ENCODE results near the gene FGF1. TPM values are rescaled to one million over a fixed set of nuclear protein-coding genes. Genes with fewer than 3 reads are reported as not detected.
A peak's percentile ranks its signal among the peaks of the same experiment; 100 is the strongest.

The FGF1 gene
- polyA plus RNA-seq, 4 donors: 16.1 to 29.7 (median 26.3) TPM

DNA sequence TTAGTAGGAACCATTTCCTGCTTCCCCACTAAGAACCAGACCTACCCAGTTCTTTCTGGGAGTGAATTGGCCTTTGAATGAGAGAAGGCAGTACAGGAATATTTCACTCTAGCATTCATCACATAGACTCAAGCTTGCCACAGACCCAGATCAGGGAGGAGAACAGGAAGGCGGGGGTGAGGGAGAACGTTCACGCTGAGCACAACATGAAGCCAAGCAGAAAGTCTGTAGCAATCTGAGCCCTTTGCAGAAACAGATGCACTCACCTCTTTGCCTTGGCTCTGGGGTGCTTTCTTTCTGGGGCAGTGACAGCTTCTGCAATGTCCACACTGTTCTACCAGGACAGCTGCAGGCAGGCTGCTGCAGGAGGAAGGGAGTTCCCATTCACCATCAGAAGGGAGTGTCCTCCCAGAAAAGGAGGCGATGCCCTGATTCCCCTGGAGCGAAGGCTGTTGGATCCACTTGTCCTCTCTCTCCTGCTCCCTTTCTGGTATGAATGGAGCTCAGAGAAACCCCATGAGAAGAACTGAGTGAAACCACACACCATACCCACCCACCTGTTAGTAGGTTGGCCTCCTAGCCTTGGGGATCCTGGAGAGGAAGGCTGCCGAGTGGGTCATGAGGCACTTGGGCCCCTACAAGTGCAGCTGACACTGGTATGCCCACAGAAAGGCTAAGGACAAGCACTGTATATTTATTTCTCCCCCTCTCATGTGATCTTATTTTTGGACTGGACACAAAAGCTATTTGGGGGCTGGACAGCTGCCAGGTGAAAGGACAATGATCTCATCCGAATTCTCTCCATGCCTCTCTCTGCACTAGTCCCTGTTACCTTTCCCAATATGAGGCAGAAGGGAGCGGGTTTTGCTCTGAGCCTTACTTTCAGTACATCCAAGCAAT is 11.7 kb upstream of the FGF1 start:
- peak in 1 of 4 donors; percentile 38 for DNase-seq (ENCODE audit: low read depth in 4 of 4, low spot score in 3 of 4)

GRCh38 chr5:142696379-142696778 is 10.5 kb upstream of the FGF1 start:
- DNase-seq (ENCODE audit: low read depth in 4 of 4, low spot score in 3 of 4): no peak

GRCh38 chr5:142694092-142694856 is 8.4 kb upstream of the FGF1 start:
- no peak for DNase-seq (ENCODE audit: low read depth in 4 of 4, low spot score in 3 of 4)

GRCh38 chr5:142692321-142692894 is 6.5 kb upstream of the FGF1 start:
- no peak for DNase-seq (ENCODE audit: low read depth in 4 of 4, low spot score in 3 of 4)

DNA sequence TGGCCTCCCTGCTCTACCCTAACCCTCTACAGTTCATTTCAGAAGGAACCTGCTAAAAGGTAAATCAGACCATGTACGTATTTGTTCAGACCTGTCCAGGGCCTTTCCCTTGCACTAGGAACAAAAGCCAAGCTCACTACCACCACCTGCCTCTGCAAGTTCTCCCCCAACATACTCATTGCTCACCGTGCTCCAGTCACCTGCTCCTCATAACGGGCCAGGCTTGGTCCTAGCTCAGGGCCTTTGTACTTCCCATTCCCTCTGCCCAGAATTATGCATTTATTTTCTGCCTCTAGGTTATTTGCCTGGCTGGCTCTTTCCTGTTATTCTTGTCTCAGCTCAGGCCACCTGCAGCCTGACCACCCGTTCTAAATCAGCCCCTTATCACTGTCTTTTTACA is 4.8 kb upstream of the FGF1 start:
- no peak for DNase-seq (ENCODE audit: low read depth in 4 of 4, low spot score in 3 of 4)

DNA sequence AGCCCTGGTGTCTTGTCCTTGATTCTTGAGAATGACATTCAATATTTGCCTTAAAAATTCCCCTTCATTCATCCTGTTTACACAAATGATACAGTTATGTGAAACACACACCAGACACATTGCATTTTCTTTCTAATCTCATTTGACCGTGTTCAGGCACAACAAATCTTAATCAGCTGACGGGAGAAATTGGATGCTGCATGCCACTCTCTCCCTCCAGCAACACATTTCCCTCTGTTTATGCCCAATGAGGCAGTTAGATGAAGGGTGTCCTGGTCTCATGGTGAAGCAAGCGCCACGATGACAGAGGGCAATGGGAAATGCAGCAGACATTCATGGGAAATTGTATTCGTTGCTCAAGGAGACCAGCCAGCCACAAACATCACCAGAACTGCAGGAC is 3.2 kb upstream of the FGF1 start:
- DNase-seq (ENCODE audit: low read depth in 4 of 4, low spot score in 3 of 4): no peak

DNA sequence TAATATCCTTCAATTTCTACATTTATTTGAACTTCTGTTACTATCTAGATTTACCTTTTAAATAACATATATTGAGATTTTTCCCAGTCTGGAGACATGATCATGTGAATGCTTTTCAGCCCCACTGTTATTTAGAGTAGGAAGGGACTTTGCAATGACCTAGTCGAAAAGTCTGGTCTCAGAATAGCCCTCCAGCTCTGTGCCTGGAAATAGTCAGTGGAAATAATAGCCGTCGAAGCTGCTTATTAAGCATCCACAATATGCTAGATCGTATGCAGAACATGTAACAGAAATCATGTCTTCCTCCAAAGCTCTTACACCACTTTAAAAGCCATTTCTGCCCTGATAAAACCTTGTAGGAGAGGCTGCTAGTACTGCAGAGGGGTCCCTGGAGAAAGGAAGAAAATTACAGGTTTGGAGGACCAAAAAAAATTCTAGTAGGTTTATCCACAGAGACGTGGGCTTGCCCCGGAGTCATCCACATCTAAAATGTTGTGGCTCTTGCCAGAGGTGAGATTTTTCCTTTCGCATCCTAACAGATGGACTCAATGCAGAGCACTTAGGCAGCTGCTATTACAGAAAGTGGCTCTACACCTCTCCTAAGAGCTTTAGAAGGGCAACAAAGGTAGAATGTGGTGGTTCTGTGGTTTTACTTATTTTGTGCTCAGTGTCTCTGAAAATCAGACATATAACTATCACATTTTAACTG is 2.5 kb upstream of the FGF1 start:
- DNase-seq (ENCODE audit: low read depth in 4 of 4, low spot score in 3 of 4): no peak

GRCh38 chr5:142686968-142687367 is 1.1 kb upstream of the FGF1 start:
- DNase-seq (ENCODE audit: low read depth in 4 of 4, low spot score in 3 of 4): no peak

DNA sequence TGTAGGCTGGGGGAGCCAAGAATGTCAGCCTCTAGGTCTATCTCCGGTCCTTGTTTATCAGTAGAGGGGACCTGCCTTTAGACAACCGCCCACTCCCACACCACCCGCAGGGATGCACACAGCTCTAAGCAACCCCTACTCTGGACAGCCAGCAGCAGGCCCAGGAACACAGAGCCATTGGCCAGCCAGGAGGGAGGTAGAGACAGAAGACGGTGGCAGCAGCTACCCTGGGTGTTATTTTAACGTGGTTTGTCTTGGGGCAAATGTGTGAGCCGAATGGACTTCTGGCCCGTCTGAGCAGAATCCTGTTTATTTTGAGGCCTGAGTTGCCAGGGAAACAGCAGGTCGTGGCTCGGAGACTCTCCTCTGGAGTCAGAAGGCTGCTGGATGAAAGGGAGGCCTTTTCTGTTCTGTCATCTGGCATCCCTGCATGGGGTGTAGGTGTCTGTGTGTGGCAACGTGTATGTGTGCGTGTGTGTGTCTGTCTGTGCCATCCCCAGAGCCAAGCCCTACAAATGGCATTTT is 382 bp upstream of the FGF1 start:
- no peak for DNase-seq (ENCODE audit: low read depth in 4 of 4, low spot score in 3 of 4)

DNA sequence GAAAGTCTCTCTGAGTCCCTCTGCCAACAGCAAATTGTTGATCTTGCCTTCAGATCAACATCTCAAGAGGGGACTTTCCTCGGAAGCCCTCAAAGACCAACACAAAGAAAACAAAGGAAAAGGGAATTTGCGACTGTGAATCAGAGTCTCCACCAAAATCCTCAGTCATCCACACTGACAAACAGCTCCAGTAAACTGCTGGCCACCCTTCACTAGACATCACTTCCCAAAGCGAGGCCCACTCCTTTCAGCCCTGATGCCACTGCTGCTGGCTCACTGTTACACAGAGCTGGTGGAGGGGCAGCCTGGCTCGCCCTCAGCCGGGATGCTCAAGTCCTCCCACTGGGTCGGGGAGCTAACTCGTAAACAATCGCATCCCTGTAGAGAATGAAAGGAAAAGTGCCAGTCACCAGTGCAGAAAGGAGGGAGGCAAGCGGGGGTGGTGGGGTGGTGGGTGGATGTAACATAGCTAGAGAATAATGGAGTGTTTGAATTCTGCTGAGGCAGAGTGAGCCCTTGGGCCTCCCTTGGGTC is 1.3 kb downstream of the FGF1 start:
- DNase-seq (ENCODE audit: low read depth in 4 of 4, low spot score in 3 of 4): no peak

DNA sequence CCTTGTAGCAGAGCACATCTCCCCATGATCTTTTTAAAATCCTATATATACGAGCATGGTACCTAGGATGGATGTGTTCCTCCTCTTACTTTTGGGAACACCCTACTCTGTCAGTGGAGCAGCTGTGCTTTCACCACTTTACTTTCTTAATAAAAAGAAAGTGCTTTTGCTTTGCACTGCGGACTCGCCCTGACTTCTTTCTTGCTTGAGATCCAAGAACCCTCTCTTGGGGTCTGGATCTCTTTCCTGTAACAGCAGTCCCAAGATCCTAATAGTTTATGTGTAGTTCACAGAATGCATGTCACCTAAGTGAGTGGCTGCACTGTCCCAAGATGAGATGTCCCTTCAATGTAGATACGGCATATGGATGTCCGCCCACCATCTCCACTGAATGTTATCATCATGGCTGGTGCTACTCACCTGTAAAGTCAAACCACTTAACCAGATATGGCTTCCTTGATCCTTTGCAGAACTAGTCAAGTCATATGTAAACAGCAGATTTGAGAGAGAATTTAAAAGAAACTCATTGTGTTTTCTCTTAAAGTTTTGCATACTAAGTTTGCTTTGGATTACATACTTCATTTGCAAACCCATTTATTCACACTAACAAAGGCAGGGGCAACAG is 1.9 kb downstream of the FGF1 start:
- DNase-seq (ENCODE audit: low read depth in 4 of 4, low spot score in 3 of 4): no peak

- DNase-seq (ENCODE audit: low read depth in 4 of 4, low spot score in 3 of 4): no peak
These were observed 2.8 kb downstream of the FGF1 start for GRCh38 chr5:142683116-142683515.

GRCh38 chr5:142680605-142681259 is 5.2 kb downstream of the FGF1 start:
- no peak for DNase-seq (ENCODE audit: low read depth in 4 of 4, low spot score in 3 of 4)

DNA sequence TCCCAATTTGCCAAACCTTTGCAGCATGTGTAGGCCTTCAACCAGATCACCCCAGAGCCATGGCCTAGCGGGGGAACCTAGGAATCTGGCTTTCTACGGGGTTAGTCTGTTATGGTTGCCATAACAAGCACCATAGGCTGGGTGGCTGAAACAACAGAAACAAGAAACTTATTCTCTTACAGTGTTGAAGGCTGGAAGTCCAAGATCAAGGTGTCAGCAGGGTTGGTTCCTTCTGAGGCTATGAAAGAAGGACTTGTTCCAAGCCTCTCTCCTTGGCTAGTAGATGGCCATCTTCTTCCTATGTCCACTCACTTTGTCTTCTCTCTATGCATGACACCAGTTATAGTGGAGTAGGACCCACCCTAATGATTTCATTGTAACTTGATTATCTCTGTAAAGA is 6.1 kb downstream of the FGF1 start:
- no peak for DNase-seq (ENCODE audit: low read depth in 4 of 4, low spot score in 3 of 4)

GRCh38 chr5:142678529-142678928 is 7.4 kb downstream of the FGF1 start:
- no peak for DNase-seq (ENCODE audit: low read depth in 4 of 4, low spot score in 3 of 4)

DNA sequence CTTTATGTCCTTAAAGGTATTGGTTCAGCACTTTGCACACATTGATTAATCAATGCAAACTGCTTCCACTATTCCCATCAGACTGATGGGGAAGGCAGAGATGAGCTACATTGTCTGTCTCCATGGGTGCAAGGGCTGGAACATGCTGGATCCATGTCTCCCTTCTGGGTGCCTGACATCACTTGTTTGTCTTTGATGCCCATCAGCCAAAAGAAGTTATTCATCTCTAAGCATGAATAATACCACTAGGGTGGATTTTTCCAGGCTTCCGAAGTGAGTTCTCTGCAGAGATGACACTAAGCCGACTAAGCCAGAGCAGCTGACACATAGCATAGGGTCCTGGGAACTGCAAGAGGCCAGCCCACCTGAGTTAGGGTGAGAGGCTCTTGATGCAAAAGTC is 8.7 kb downstream of the FGF1 start:
- DNase-seq (ENCODE audit: low read depth in 4 of 4, low spot score in 3 of 4): no peak

- DNase-seq (ENCODE audit: low read depth in 4 of 4, low spot score in 3 of 4): no peak
These were observed 9.6 kb downstream of the FGF1 start for GRCh38 chr5:142676318-142676717.

GRCh38 chr5:142674531-142675469 is 11.1 kb downstream of the FGF1 start:
- no peak for DNase-seq (ENCODE audit: low read depth in 4 of 4, low spot score in 3 of 4)

All from right renal pelvis (tissue), 4 donors.